ENCODE results near the gene GMNN.
"Not testable (repeated sequence)": the region's sequence is repeated elsewhere in the genome, so short reads cannot be mapped to it uniquely, and the experiment has no call there.

Gene GMNN

GRCh38 chr6:24774696-24775519 is at the start of gene GMNN:
GMNN (plus strand) TSS chr6:24774937; CDS start chr6:24777247, 2,310 bp downstream.
- H2AFZ ChIP-seq (ENCODE audit: low read length) = peak within 1 kb of the TSS; percentile 86
- H3K4me3 ChIP-seq (ENCODE audit: low read length, poor library complexity, severe bottlenecking) = peak within 1 kb of the TSS; percentile 92
- H3K4me2 ChIP-seq (ENCODE audit: low read depth, low read length, poor library complexity, severe bottlenecking) = peak within 1 kb of the TSS; percentile 98
- H3K4me1 ChIP-seq (ENCODE audit: insufficient read depth, low read length, poor library complexity, severe bottlenecking) = peaks cover 37% of the 10 kb centered on the region
- no peaks in the 10 kb centered on the region for H3K9me3 ChIP-seq (ENCODE audit: insufficient read depth, low read depth, low read length)
- peaks cover 49% of the 10 kb centered on the region for H4K20me1 ChIP-seq (ENCODE audit: insufficient read depth, low read length, poor library complexity, severe bottlenecking)
- no peaks in the 10 kb centered on the region for H3K27me3 ChIP-seq (ENCODE audit: insufficient read depth, low read length, poor library complexity, severe bottlenecking)
- H3K9ac ChIP-seq (ENCODE audit: low read depth, low read length, poor library complexity, severe bottlenecking) = peak within 1 kb of the TSS; percentile 95
- TF ChIP-seq CTCF (conservative IDR thresholded peaks at IDR 0.05; ENCODE audit: low read length) (no peak), EZH2phosphoT487 (IDR thresholded peaks at IDR 0.05; ENCODE audit: borderline replicate concordance) (no peak)
- H3F3A ChIP-seq (ENCODE audit: low read depth) = no peaks in the 10 kb centered on the region
- peaks cover 7% of the 10 kb centered on the region; the same call in 1 of the 2 replicates for H3K36me3 ChIP-seq (ENCODE audit: insufficient read depth, low read length)
- H3K9me2 ChIP-seq (replicated peaks; ENCODE audit: low read depth, low read length) = no peaks in the 10 kb centered on the region
- peaks cover 47% of the 10 kb centered on the region for H3K79me2 ChIP-seq (ENCODE audit: insufficient read depth, low read length)

- H4K20me1 ChIP-seq (ENCODE audit: insufficient read depth, low read length, poor library complexity, severe bottlenecking); H3F3A ChIP-seq (ENCODE audit: low read depth); H3K4me2 ChIP-seq (ENCODE audit: low read depth, low read length, poor library complexity, severe bottlenecking); H3K9ac ChIP-seq (ENCODE audit: low read depth, low read length, poor library complexity, severe bottlenecking); H3K4me3 ChIP-seq (ENCODE audit: low read length, poor library complexity, severe bottlenecking); H3K79me2 ChIP-seq (ENCODE audit: insufficient read depth, low read length); H3K36me3 ChIP-seq (ENCODE audit: insufficient read depth, low read length); H3K4me1 ChIP-seq (ENCODE audit: insufficient read depth, low read length, poor library complexity, severe bottlenecking); H3K9me2 ChIP-seq (replicated peaks; ENCODE audit: low read depth, low read length); H2AFZ ChIP-seq (ENCODE audit: low read length); H3K27me3 ChIP-seq (ENCODE audit: insufficient read depth, low read length, poor library complexity, severe bottlenecking): not testable (repeated sequence)
- peaks cover 10% of the 10 kb centered on the region; the same call in 1 of the 2 replicates for H3K9me3 ChIP-seq (ENCODE audit: insufficient read depth, low read depth, low read length)
Measured at GRCh38 chr6:24730653-24731052, 44.1 kb upstream of the GMNN start.

GRCh38 chr6:24731456-24732134 is 43.1 kb upstream of the GMNN start:
- H2AFZ ChIP-seq (ENCODE audit: low read length); H4K20me1 ChIP-seq (ENCODE audit: insufficient read depth, low read length, poor library complexity, severe bottlenecking); H3F3A ChIP-seq (ENCODE audit: low read depth); H3K79me2 ChIP-seq (ENCODE audit: insufficient read depth, low read length); H3K9me2 ChIP-seq (replicated peaks; ENCODE audit: low read depth, low read length); H3K36me3 ChIP-seq (ENCODE audit: insufficient read depth, low read length); H3K9ac ChIP-seq (ENCODE audit: low read depth, low read length, poor library complexity, severe bottlenecking); H3K27me3 ChIP-seq (ENCODE audit: insufficient read depth, low read length, poor library complexity, severe bottlenecking); H3K4me1 ChIP-seq (ENCODE audit: insufficient read depth, low read length, poor library complexity, severe bottlenecking); H3K4me3 ChIP-seq (ENCODE audit: low read length, poor library complexity, severe bottlenecking); H3K4me2 ChIP-seq (ENCODE audit: low read depth, low read length, poor library complexity, severe bottlenecking): not testable (repeated sequence)
- peaks cover 10% of the 10 kb centered on the region; the same call in 1 of the 2 replicates for H3K9me3 ChIP-seq (ENCODE audit: insufficient read depth, low read depth, low read length)

GRCh38 chr6:24734166-24734565 is 40.6 kb upstream of the GMNN start:
- H2AFZ ChIP-seq (ENCODE audit: low read length) = no peak overlapping the region
- H3K9ac ChIP-seq (ENCODE audit: low read depth, low read length, poor library complexity, severe bottlenecking) = no peak overlapping the region
- no peaks in the 10 kb centered on the region for H3K9me2 ChIP-seq (replicated peaks; ENCODE audit: low read depth, low read length)
- H3F3A ChIP-seq (ENCODE audit: low read depth) = no peaks in the 10 kb centered on the region
- no peak overlapping the region for H3K4me2 ChIP-seq (ENCODE audit: low read depth, low read length, poor library complexity, severe bottlenecking)
- no peaks in the 10 kb centered on the region for H3K79me2 ChIP-seq (ENCODE audit: insufficient read depth, low read length)
- H3K4me1 ChIP-seq (ENCODE audit: insufficient read depth, low read length, poor library complexity, severe bottlenecking) = no peaks in the 10 kb centered on the region
- no peak overlapping the region for H3K4me3 ChIP-seq (ENCODE audit: low read length, poor library complexity, severe bottlenecking)
- peaks cover 6% of the 10 kb centered on the region for H3K27me3 ChIP-seq (ENCODE audit: insufficient read depth, low read length, poor library complexity, severe bottlenecking)
- H3K9me3 ChIP-seq (ENCODE audit: insufficient read depth, low read depth, low read length) = peaks cover 10% of the 10 kb centered on the region; the same call in 1 of the 2 replicates
- no peaks in the 10 kb centered on the region for H3K36me3 ChIP-seq (ENCODE audit: insufficient read depth, low read length)
- TF ChIP-seq EZH2phosphoT487 (IDR thresholded peaks at IDR 0.05; ENCODE audit: borderline replicate concordance) (no peak), CTCF (conservative IDR thresholded peaks at IDR 0.05; ENCODE audit: low read length) (no peak)
- no peaks in the 10 kb centered on the region for H4K20me1 ChIP-seq (ENCODE audit: insufficient read depth, low read length, poor library complexity, severe bottlenecking)

- not testable (repeated sequence) for H3K36me3 ChIP-seq (ENCODE audit: insufficient read depth, low read length); H3K4me2 ChIP-seq (ENCODE audit: low read depth, low read length, poor library complexity, severe bottlenecking); H3K9me2 ChIP-seq (replicated peaks; ENCODE audit: low read depth, low read length); H3K79me2 ChIP-seq (ENCODE audit: insufficient read depth, low read length); H3K27me3 ChIP-seq (ENCODE audit: insufficient read depth, low read length, poor library complexity, severe bottlenecking); H3K4me1 ChIP-seq (ENCODE audit: insufficient read depth, low read length, poor library complexity, severe bottlenecking); H3F3A ChIP-seq (ENCODE audit: low read depth); H4K20me1 ChIP-seq (ENCODE audit: insufficient read depth, low read length, poor library complexity, severe bottlenecking); H3K9ac ChIP-seq (ENCODE audit: low read depth, low read length, poor library complexity, severe bottlenecking); H2AFZ ChIP-seq (ENCODE audit: low read length); H3K4me3 ChIP-seq (ENCODE audit: low read length, poor library complexity, severe bottlenecking)
- peaks cover 10% of the 10 kb centered on the region; the same call in 1 of the 2 replicates for H3K9me3 ChIP-seq (ENCODE audit: insufficient read depth, low read depth, low read length)
Measured at GRCh38 chr6:24734710-24735109, 40.0 kb upstream of the GMNN start.

Measured in Loucy (cell line).